ENCODE results near the gene NHSL1.

DNA sequence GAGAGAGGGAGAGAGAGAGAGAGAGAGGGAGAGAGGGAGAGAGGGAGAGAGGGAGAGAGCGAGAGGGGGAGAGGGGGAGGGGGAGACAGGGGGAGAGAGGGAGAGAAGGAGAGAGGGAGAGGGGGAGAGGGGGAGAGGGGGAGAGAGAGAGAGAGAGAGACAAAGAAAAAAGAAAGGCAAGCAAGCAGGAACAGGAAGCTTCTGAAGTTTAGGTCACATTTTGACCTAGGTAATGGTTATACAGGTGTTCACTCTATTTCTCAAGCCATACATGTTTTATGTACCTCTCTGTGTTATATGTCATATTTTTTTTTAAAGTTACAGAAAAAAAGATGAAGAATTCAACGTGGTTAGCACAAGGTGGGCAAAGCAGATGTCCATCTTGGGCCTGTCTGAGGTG, 9.4 kb downstream of the NHSL1 start:
- TF ChIP-seq TAF1 (IDR thresholded peaks at IDR 0.05; ENCODE audit: borderline replicate concordance, low read depth, low read length) (no peak), POLR2A (IDR thresholded peaks at IDR 0.05; ENCODE audit: low read depth, low read length) (no peak), POLR2AphosphoS5 (IDR thresholded peaks at IDR 0.05; ENCODE audit: low read depth, low read length) (no peak)

Measured in GM12892 (cell line).